Smooth muscle cell (in vitro differentiated cells): ENCODE data around the gene SLC5A5. TPM values are rescaled to one million over a fixed set of nuclear protein-coding genes. Genes with fewer than 3 reads are reported as not detected.

Experiments used
- DNase-seq: peaks from one replicate; lab custom pipeline; 2025; ENCODE audit not compliant: unreplicated experiment; lab: John Stamatoyannopoulos, UW
- H2AFZ ChIP-seq: fragments of 200-600 bp; sonication (generic); 2 replicates; pipeline ENCODE4 v1.6.0; 2016; ENCODE audit warnings: antibody characterized with exemption, low read depth, mild to moderate bottlenecking
- H3F3A ChIP-seq: fragments of 200-600 bp; sonication (generic); 2 replicates; pipeline ENCODE4 v1.6.0; 2017; ENCODE audit warnings: antibody characterized with exemption, low read depth
- H3K27ac ChIP-seq: fragments of 200-600 bp; sonication (generic); 2 replicates; pipeline ENCODE4 v1.5.1; 2016; ENCODE audit warnings: low read depth, mild to moderate bottlenecking
- H3K27me3 ChIP-seq: fragments of 200-600 bp; sonication (generic); 2 replicates; pipeline ENCODE4 v1.6.1; 2016; ENCODE audit warnings: low read depth, mild to moderate bottlenecking
- H3K36me3 ChIP-seq: fragments of 200-600 bp; sonication (generic); 2 replicates; pipeline ENCODE4 v1.5.1; 2016; ENCODE audit warnings: low read depth
- H3K4me1 ChIP-seq: fragments of 200-600 bp; sonication (generic); 2 replicates; pipeline ENCODE4 v1.5.1; 2016; ENCODE audit warnings: low read depth
- H3K4me2 ChIP-seq: fragments of 200-600 bp; sonication (generic); 2 replicates; pipeline ENCODE4 v1.6.0; 2016; ENCODE audit warnings: mild to moderate bottlenecking
- H3K4me3 ChIP-seq: fragments of 200-600 bp; sonication (generic); 2 replicates; pipeline ENCODE4 v1.5.1; 2016; ENCODE audit warnings: mild to moderate bottlenecking
- H3K79me2 ChIP-seq: fragments of 200-600 bp; sonication (generic); 2 replicates; pipeline ENCODE4 v1.6.0; 2016; ENCODE audit warnings: low read depth, mild to moderate bottlenecking
- H3K9ac ChIP-seq: fragments of 200-600 bp; sonication (generic); 2 replicates; pipeline ENCODE4 v1.6.0; 2016; ENCODE audit warnings: low read depth
- H3K9me3 ChIP-seq: fragments of 200-600 bp; sonication (generic); replicated peaks from 2 replicates; pipeline ENCODE4 v1.5.1; 2016; ENCODE audit warnings: low read depth
- H4K20me1 ChIP-seq: fragments of 200-600 bp; sonication (generic); 2 replicates; pipeline ENCODE4 v1.6.0; 2016; ENCODE audit warnings: low read depth
- WGBS: methylation state at CpG from one replicate; pipeline ENCODE4 v1.1.7; 2016; ENCODE audit warnings: low lambda C conversion rate; 5-methylcytosine and 5-hydroxymethylcytosine counted together
- polyA plus RNA-seq: library from polyadenylated mRNA; unstranded; fragments of >200 nt; fragmentation: Nextera tagmentation; extraction: Ambion mirVana; gene quantifications from 2 replicates; pipeline ENCODE4 v1.2.1, GENCODE V29; 2016
- total RNA-seq: library from RNA; depleted of rRNA; stranded (reverse); fragments of >200 nt; gene quantifications from 2 replicates; pipeline ENCODE4 v1.2.3, GENCODE V29; 2014
- TF ChIP-seq, protein P1 (sequence below): fragments of 200-600 bp; sonication (generic); IDR thresholded peaks from 2 replicates; pipeline ENCODE4 v1.5.1; 2017; ENCODE audit warnings: borderline replicate concordance, mild to moderate bottlenecking, antibody characterized with exemption; ENCODE audit not compliant: insufficient read depth, poor library complexity, severe bottlenecking

SLC5A5 gene
- total and polyA plus RNA-seq, 2 experiments from 2014 or later: not detected

DNA sequence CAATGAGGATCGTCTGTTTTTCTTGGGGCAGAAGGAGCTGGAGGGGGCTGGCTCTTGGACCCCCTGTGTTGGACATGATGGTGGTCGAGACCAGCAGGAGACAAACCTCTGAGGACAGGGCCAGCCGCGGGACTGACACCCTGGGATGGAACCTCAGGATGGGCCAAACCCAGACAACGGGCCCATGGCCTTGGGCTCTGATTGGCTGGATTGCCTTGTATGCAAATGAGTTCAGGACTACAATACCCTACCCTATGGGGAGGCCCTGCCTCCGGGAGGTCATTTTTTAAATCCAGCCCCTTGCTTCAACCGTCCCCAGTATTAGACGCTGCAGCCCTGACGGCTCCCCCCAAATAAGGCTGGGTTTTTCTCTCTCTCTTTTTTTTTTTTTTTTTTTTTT lies 22.0 kb downstream of the SLC5A5 start:
- H3K4me1 ChIP-seq: no peaks in the 10 kb centered on the region
- H3K36me3 ChIP-seq: no peaks in the 10 kb centered on the region
- no peaks in the 10 kb centered on the region for H4K20me1 ChIP-seq
- DNase-seq: no peak
- no peaks in the 10 kb centered on the region for H3F3A ChIP-seq
- no peak overlapping the region for H3K27ac ChIP-seq
- no peak overlapping the region for H3K4me3 ChIP-seq
- no peaks in the 10 kb centered on the region for H3K27me3 ChIP-seq
- TF ChIP-seq, protein P1, sequence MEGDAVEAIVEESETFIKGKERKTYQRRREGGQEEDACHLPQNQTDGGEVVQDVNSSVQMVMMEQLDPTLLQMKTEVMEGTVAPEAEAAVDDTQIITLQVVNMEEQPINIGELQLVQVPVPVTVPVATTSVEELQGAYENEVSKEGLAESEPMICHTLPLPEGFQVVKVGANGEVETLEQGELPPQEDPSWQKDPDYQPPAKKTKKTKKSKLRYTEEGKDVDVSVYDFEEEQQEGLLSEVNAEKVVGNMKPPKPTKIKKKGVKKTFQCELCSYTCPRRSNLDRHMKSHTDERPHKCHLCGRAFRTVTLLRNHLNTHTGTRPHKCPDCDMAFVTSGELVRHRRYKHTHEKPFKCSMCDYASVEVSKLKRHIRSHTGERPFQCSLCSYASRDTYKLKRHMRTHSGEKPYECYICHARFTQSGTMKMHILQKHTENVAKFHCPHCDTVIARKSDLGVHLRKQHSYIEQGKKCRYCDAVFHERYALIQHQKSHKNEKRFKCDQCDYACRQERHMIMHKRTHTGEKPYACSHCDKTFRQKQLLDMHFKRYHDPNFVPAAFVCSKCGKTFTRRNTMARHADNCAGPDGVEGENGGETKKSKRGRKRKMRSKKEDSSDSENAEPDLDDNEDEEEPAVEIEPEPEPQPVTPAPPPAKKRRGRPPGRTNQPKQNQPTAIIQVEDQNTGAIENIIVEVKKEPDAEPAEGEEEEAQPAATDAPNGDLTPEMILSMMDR: no peak
- no peak overlapping the region for H3K9ac ChIP-seq
- 87% methylated on average over 9 of the region's 9 CpGs for WGBS
- no peaks in the 10 kb centered on the region for H3K79me2 ChIP-seq
- no peak overlapping the region for H3K4me2 ChIP-seq
- no peaks in the 10 kb centered on the region for H3K9me3 ChIP-seq
- H2AFZ ChIP-seq: no peak overlapping the region

DNA sequence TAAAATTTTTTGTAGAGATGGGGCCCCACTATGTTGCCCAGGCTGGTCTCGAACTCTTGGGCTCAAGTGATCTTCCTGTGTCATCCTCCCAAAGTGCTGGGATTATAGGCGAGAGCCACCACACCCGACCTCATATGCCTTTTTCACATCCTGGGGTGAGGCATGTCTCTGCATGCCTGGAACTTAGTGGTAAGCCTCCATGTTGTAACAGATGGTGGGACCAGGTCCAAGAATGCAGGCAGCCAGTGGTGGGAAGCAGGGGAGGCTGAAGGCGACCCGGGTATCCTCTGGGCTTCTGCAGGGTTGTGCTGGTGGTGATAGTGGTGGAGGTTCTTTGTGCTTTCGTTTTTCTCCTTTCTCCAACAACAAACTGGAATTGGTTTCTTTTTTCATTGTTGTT lies 31.0 kb downstream of the SLC5A5 start:
- no peaks in the 10 kb centered on the region for H3F3A ChIP-seq
- H3K79me2 ChIP-seq: no peaks in the 10 kb centered on the region
- H3K36me3 ChIP-seq: no peaks in the 10 kb centered on the region
- no peak overlapping the region for H2AFZ ChIP-seq
- no peaks in the 10 kb centered on the region for H3K9me3 ChIP-seq
- H3K27me3 ChIP-seq: no peaks in the 10 kb centered on the region
- no peak for DNase-seq
- H3K4me2 ChIP-seq: no peak overlapping the region
- TF ChIP-seq, protein P1: no peak
- no peak overlapping the region for H3K9ac ChIP-seq
- no peak overlapping the region for H3K4me3 ChIP-seq
- H3K27ac ChIP-seq: no peak overlapping the region
- WGBS: 68% methylated on average over 6 of the region's 6 CpGs
- H4K20me1 ChIP-seq: no peaks in the 10 kb centered on the region
- H3K4me1 ChIP-seq: no peaks in the 10 kb centered on the region

DNA sequence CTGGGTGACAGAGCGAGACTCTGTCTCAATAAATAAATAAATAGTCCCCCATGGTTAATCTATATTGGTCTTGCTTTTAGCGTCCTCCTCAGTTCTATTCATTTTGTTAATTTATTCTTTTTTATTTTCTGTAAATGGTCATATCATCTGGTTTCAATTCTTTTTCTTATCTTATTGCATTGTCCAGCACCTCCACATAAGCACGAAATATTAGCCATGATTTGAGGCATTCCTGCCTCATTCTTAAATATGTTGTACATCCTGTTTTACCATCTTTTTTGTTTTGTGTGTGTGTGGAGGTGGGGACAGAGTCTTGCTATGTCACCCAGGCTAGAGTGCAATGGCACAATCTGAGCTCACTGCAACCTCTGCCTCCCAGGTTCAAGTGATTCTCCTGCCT lies 36.5 kb downstream of the SLC5A5 start:
- H3K79me2 ChIP-seq: no peaks in the 10 kb centered on the region
- peaks cover 3% of the 10 kb centered on the region for H3K9me3 ChIP-seq
- no peak overlapping the region for H3K9ac ChIP-seq
- no peaks in the 10 kb centered on the region for H3K4me1 ChIP-seq
- no peak overlapping the region for H2AFZ ChIP-seq
- no peaks in the 10 kb centered on the region for H3F3A ChIP-seq
- H3K36me3 ChIP-seq: no peaks in the 10 kb centered on the region
- TF ChIP-seq, protein P1: no peak
- no peak for DNase-seq
- 89% methylated on average over 3 of the region's 3 CpGs for WGBS
- no peaks in the 10 kb centered on the region for H4K20me1 ChIP-seq
- H3K4me2 ChIP-seq: no peak overlapping the region
- no peak overlapping the region for H3K4me3 ChIP-seq
- no peaks in the 10 kb centered on the region for H3K27me3 ChIP-seq
- H3K27ac ChIP-seq: no peak overlapping the region

DNA sequence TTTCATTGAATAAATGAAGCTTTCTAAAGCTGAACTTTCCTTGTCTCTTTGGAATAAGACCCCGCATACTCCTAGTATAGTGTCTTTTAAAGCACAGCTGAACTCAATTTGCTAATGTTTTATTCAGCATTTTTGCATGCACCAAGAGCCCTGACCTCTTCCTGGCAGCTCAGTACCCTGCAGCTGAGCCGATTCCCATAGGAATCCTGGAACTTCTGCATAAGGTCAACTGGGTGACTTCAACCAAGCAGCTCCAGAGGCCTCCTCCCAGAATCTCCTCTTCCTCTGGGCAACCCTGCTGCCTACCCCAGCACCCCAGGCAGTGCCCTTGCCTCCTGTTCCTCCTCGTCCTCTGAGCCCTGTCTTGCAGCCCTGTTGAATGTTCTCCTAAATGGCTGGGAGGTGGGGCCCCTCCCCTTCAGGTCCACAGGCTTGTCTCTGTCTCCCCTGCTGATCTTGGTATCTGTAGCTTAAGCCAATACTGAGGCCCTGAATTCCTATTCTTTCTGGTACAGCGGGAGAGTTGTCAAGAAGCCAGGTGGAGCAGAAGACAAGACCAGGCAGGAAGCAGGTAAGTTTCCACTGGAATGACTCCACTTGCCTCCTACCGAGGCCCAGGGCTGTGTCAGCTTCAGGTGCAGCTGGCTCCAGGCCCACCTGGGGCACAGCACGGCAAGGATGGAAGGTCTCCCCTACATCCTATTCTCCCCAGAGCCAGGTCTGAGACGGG lies 37.4 kb downstream of the SLC5A5 start:
- Histone ChIP-seq H3K79me2 (no peaks in the 10 kb centered on the region), H3K9me3 (peaks cover 3% of the 10 kb centered on the region)

More for the DNA sequence above, 37.4 kb downstream of the SLC5A5 start:
- H3K4me2 ChIP-seq: no peak overlapping the region
- 67% methylated on average over 7 of the region's 7 CpGs for WGBS
- H3K4me3 ChIP-seq: no peak overlapping the region
- no peaks in the 10 kb centered on the region for H3K4me1 ChIP-seq
- H2AFZ ChIP-seq: no peak overlapping the region
- no peaks in the 10 kb centered on the region for H3K36me3 ChIP-seq
- DNase-seq: no peak
- no peaks in the 10 kb centered on the region for H4K20me1 ChIP-seq
- H3K27ac ChIP-seq: no peak overlapping the region
- no peaks in the 10 kb centered on the region for H3F3A ChIP-seq
- no peaks in the 10 kb centered on the region for H3K27me3 ChIP-seq
- TF ChIP-seq, protein P1: no peak
- no peak overlapping the region for H3K9ac ChIP-seq
